Ishikawa (cell line): Measurements from ENCODE around the gene PHF2.

Source experiments
- MAX ChIP-seq: IDR thresholded peaks from 2 replicates; pipeline ENCODE4 v1.6.1; 2012
- TAF1 ChIP-seq: IDR thresholded peaks from 2 replicates; pipeline ENCODE4 v1.6.1; 2012; ENCODE audit warnings: low read depth, mild to moderate bottlenecking
- TF ChIP-seq, protein P1 (sequence below): IDR thresholded peaks from 2 replicates; pipeline ENCODE4 v1.6.1; 2012

- no peak for TF ChIP-seq TAF1
- TF ChIP-seq MAX, result no peak
- TF ChIP-seq, protein P1, sequence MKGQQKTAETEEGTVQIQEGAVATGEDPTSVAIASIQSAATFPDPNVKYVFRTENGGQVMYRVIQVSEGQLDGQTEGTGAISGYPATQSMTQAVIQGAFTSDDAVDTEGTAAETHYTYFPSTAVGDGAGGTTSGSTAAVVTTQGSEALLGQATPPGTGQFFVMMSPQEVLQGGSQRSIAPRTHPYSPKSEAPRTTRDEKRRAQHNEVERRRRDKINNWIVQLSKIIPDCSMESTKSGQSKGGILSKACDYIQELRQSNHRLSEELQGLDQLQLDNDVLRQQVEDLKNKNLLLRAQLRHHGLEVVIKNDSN, result no peak
These were observed 98.4 kb downstream of the PHF2 start for GRCh38 chr9:93674580-93675335.
